Right lobe of liver (tissue), 6 donors: ENCODE measurements around the gene HARBI1. TPM values are rescaled to one million over a fixed set of nuclear protein-coding genes. Genes with fewer than 3 reads are reported as not detected.

Experiments used
- ATAC-seq, 4 donors: fragments of 200-7000 bp; cut with Tn5 transposase; one replicate each; pipeline ENCODE4 v1.9.1; 2020; ENCODE audit warnings: mild to moderate bottlenecking in 4 of 4, moderate library complexity in 4 of 4
- DNase-seq, 3 donors: peaks; one replicate each; pipeline ENCODE4 v3.0.0-alpha.2; 2020
- H3K27ac ChIP-seq, 3 donors: fragments of 200-600 bp; one replicate each; pipeline ENCODE4 v1.8.0; 2022
- H3K27me3 ChIP-seq, 2 donors: fragments of 200-600 bp; one replicate each; pipeline ENCODE4 v1.8.0; 2022
- H3K36me3 ChIP-seq, 4 donors: fragments of 200-600 bp; sonication (generic) in 1 of 4; one replicate each; pipeline versions ENCODE4 v1.5.1 to v1.8.0; 2017 to 2022; ENCODE audit warnings: control low read depth in 1 of 4
- H3K4me1 ChIP-seq, 4 donors: fragments of 200-600 bp; sonication (generic) in 1 of 4; one replicate each; pipeline versions ENCODE4 v1.5.1 to v1.8.0; 2017 to 2022; ENCODE audit warnings: control low read depth in 1 of 4
- H3K4me3 ChIP-seq, 3 donors: fragments of 200-600 bp; one replicate each; pipeline ENCODE4 v1.8.0; 2022
- H3K9me3 ChIP-seq, 4 donors: fragments of 200-600 bp; sonication (generic) in 1 of 4; one replicate each; pipeline versions ENCODE4 v1.5.1 to v1.8.0; 2017 to 2022; ENCODE audit warnings: control low read depth in 1 of 4
- POLR2A ChIP-seq: fragments of 450-650 bp; IDR thresholded peaks from one replicate; pipeline ENCODE4 v1.6.1; 2017; ENCODE audit warnings: antibody characterized with exemption, mild to moderate bottlenecking
- WGBS: methylation state at CpG from one replicate; pipeline ENCODE4 v1.1.6; 2018; ENCODE audit warnings: low coverage, low lambda C conversion rate; ENCODE audit not compliant: insufficient coverage; ENCODE audit errors: missing lambda C conversion rate; 5-methylcytosine and 5-hydroxymethylcytosine counted together
- intact Hi-C, 2 donors: fragments of 100-400 bp; cut with DNase I; formaldehyde crosslinking; loops; one replicate each; pipeline versions ENCODE4 v1.11.2 to v1.14.1; 2022
- total RNA-seq, 6 experiments: library from RNA; depleted of rRNA in 2 of 6; stranded (reverse); fragments of >200 nt in 2 of 6; fragmentation: NEBNext Ultra II Directional in 3 of 6; extraction: Animal tissue kit (Norgen Biotek cat#: 25700) in 3 of 6; gene quantifications; one replicate each; pipeline versions ENCODE4 v1.1.0 to v1.2.4, GENCODE V29; 2016 to 2023
- TF ChIP-seq, protein P1 (sequence below), 4 donors: fragments of 200-600 bp in 3 of 4; fragments of 450-650 bp in 1 of 4; IDR thresholded peaks; one replicate each; pipeline versions ENCODE4 v1.5.1 to v1.8.0; 2016 to 2022; ENCODE audit warnings: antibody characterized with exemption in 4 of 4, mild to moderate bottlenecking in 2 of 4
- donor health status: DM: no; HTN: yes; CAD: no.
- donor health status: DM: no; HTN: no; CAD: no.
- donor health status: DM: no; HTN: no; CAD: no.
- donor health status: DM: no; HTN: yes; CAD: no.
- donor health status: DM: no; HTN: yes; CAD: no.

HARBI1 gene
- total RNA-seq, 6 experiments from 2014 or later = 2.0 to 3.4 (median 2.9) TPM

DNA sequence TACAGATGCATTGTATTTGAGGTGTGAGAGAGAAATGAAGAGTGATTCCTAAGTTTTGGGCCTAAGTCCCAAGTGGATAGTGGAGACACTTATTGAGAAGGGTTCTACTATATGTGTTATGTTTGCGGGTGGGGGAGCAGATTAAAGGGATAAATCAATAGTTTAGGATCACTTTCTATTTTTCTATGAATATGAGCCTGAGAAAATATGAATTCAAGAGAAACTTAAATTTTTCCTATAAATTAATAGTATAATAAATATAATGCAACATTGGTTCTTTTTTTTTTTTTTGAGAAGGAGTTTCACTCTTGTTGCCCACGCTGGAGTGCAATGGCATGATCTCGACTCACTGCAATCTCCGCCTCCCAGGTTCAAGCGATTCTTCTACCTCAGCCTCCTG is 54.5 kb downstream of the HARBI1 start:
- ATAC-seq (no peak), DNase-seq (no peak)
- Histone ChIP-seq H3K9me3 (no peaks in the 10 kb centered on the region), H3K4me3 (no peak overlapping the region), H3K27ac (no peak overlapping the region), H3K36me3 (no peaks in the 10 kb centered on the region), H3K4me1 (peaks cover 0 to 14% (median 4%) of the 10 kb centered on the region in 4 donors), H3K27me3 (no peaks in the 10 kb centered on the region)
- WGBS = 94% methylated on average over 5 of the region's 5 CpGs
- no peak for TF ChIP-seq POLR2A
- TF ChIP-seq, protein P1, sequence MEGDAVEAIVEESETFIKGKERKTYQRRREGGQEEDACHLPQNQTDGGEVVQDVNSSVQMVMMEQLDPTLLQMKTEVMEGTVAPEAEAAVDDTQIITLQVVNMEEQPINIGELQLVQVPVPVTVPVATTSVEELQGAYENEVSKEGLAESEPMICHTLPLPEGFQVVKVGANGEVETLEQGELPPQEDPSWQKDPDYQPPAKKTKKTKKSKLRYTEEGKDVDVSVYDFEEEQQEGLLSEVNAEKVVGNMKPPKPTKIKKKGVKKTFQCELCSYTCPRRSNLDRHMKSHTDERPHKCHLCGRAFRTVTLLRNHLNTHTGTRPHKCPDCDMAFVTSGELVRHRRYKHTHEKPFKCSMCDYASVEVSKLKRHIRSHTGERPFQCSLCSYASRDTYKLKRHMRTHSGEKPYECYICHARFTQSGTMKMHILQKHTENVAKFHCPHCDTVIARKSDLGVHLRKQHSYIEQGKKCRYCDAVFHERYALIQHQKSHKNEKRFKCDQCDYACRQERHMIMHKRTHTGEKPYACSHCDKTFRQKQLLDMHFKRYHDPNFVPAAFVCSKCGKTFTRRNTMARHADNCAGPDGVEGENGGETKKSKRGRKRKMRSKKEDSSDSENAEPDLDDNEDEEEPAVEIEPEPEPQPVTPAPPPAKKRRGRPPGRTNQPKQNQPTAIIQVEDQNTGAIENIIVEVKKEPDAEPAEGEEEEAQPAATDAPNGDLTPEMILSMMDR (IDR thresholded peaks at IDR 0.05) = no peak
- intact Hi-C loops = no loop called here

DNA sequence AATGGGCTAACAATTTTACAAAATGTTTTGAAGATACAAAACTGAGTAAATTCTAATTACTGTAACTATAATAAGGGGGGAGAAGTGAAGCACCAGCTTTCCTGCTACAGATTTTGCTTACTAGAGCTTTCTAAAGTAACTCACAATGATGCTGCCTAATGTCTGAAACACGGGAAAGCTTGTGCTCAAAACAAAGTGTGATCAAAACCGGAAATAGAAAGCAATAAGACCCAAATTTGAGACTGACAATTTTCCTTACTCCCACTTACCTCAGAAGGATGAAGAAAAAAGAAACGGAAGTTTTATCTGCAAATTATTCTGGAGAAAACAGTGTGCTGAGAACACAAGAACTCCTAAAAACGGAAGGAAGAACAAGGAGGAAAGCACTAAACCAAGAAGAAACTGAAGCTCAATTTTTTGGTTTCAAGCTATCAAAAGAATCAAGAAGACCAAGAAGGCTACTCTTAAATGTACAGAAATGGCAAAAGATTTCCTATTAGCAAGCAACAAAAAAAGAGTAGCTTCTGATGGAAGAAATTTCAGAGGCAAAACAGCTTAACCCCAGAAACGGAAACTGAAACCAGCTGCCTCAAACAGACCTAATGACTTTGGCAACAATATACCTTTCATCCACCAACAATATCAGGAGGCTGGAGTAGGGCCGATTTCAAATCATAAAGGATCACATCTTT is 56.6 kb downstream of the HARBI1 start:
- Histone ChIP-seq H3K27ac (peak overlapping the region; percentile 56 to 87 (median 72)), H3K4me1 (peaks cover 0 to 14% (median 4%) of the 10 kb centered on the region in 4 donors), H3K9me3 (no peaks in the 10 kb centered on the region), H3K36me3 (no peaks in the 10 kb centered on the region), H3K27me3 (no peaks in the 10 kb centered on the region), H3K4me3 (peak overlapping the region; percentile 5 to 42 (median 39))
- TF ChIP-seq, protein P1 (IDR thresholded peaks at IDR 0.05) = no peak
- TF ChIP-seq POLR2A = no peak
- WGBS = 0% methylated on average over 6 of the region's 6 CpGs
- intact Hi-C loops = no loop called here
- no peak for DNase-seq
- peak; percentile 81 to 87 (median 84) for ATAC-seq

- Histone ChIP-seq H3K27me3 (no peaks in the 10 kb centered on the region), H3K36me3 (no peaks in the 10 kb centered on the region), H3K9me3 (no peaks in the 10 kb centered on the region), H3K27ac (peak overlapping the region; percentile 56 to 87 (median 72)), H3K4me1 (peaks cover 0 to 18% (median 4%) of the 10 kb centered on the region in 4 donors), H3K4me3 (no peak overlapping the region)
- intact Hi-C loops = no loop called here
- ATAC-seq (no peak), DNase-seq (no peak)
- TF ChIP-seq, protein P1 (IDR thresholded peaks at IDR 0.05) = no peak
- no peak for TF ChIP-seq POLR2A
- WGBS = 40% methylated on average over 1 of the region's 1 CpG
Measured at GRCh38 chr11:46559815-46560214, 57.2 kb downstream of the HARBI1 start.

DNA sequence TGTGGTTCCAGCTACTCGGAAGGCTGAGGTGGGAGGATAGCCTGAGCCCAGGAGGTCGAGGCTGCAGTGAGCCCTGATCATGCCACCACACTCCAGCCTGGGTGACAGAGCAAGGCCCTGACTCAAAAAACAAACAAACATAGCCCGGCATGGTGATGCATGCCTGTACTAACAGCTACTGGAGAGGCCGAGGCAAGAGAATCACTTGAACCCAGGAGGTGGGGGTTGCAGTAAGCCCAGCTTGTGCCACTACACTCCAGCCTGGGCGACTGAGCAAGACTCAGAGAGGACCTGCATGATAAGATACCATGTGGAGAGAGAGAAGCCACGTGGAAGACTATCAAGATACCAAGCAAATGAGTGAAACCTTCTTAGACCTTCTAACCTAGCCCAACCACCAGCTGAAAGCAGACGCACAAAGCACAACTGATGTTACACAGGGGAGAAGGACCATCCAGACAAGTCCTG is 59.3 kb downstream of the HARBI1 start:
- intact Hi-C loops = no loop called here
- peak in 2 of 4 donors; percentile 19 to 62 for ATAC-seq
- WGBS = 53% methylated on average over 5 of the region's 7 CpGs
- peaks cover 0 to 38% (median 11%) of the 10 kb centered on the region in 4 donors for H3K4me1 ChIP-seq
- DNase-seq = peak in 1 of 3 donors; percentile 41
- no peaks in the 10 kb centered on the region for H3K36me3 ChIP-seq
- no peak overlapping the region for H3K4me3 ChIP-seq
- H3K9me3 ChIP-seq = no peaks in the 10 kb centered on the region
- TF ChIP-seq POLR2A = no peak
- TF ChIP-seq, protein P1 (IDR thresholded peaks at IDR 0.05) = no peak
- no peaks in the 10 kb centered on the region for H3K27me3 ChIP-seq
- H3K27ac ChIP-seq = no peak overlapping the region
